ENCODE data around the gene SNX10. TPM values are rescaled to one million over a fixed set of nuclear protein-coding genes. Genes with fewer than 3 reads are reported as not detected.

SNX10 gene
- total RNA-seq, 6 experiments from 2014 or later = not detected

- no peak for DNase-seq
- Mint-ChIP-seq H3K4me1 (ENCODE audit: low read depth) (no peaks in the 10 kb centered on the region), H3K27ac (no peak overlapping the region), H3K4me3 (no peak overlapping the region), H3K27me3 (ENCODE audit: insufficient read depth) (peaks cover 8% of the 10 kb centered on the region), H3K36me3 (ENCODE audit: low read depth) (no peaks in the 10 kb centered on the region), H3K9me3 (no peaks in the 10 kb centered on the region)
- TF ChIP-seq, protein P1, sequence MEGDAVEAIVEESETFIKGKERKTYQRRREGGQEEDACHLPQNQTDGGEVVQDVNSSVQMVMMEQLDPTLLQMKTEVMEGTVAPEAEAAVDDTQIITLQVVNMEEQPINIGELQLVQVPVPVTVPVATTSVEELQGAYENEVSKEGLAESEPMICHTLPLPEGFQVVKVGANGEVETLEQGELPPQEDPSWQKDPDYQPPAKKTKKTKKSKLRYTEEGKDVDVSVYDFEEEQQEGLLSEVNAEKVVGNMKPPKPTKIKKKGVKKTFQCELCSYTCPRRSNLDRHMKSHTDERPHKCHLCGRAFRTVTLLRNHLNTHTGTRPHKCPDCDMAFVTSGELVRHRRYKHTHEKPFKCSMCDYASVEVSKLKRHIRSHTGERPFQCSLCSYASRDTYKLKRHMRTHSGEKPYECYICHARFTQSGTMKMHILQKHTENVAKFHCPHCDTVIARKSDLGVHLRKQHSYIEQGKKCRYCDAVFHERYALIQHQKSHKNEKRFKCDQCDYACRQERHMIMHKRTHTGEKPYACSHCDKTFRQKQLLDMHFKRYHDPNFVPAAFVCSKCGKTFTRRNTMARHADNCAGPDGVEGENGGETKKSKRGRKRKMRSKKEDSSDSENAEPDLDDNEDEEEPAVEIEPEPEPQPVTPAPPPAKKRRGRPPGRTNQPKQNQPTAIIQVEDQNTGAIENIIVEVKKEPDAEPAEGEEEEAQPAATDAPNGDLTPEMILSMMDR (IDR thresholded peaks at IDR 0.05) = no peak
These were observed 16.9 kb downstream of the SNX10 start for GRCh38 chr7:26308551-26308950.

DNA sequence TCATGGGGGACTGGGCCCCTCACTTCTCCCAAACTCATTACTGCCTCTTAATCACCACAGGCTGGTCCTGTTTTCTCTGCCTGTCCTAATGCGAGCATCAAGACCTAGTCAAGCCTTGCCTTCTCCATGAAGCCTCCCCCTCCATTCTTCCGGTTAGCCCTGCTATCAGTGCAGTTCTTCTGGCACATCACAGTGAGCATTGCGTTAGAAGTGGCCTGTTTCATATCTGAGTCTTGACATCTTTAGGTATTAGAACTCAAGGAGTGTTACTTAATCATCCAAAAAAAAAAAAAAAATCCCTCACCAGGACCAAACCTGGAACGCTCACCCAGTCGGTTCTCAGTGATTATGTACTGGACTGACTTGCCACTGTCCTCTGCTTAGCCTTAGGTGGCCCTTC lies 17.4 kb downstream of the SNX10 start:
- H3K9me3 Mint-ChIP-seq = no peaks in the 10 kb centered on the region
- H3K4me1 Mint-ChIP-seq (ENCODE audit: low read depth) = no peaks in the 10 kb centered on the region
- H3K27me3 Mint-ChIP-seq (ENCODE audit: insufficient read depth) = peaks cover 5% of the 10 kb centered on the region
- TF ChIP-seq, protein P1 (IDR thresholded peaks at IDR 0.05) = no peak
- H3K36me3 Mint-ChIP-seq (ENCODE audit: low read depth) = no peaks in the 10 kb centered on the region
- no peak overlapping the region for H3K4me3 Mint-ChIP-seq
- DNase-seq = no peak
- H3K27ac Mint-ChIP-seq = no peak overlapping the region

- Mint-ChIP-seq H3K4me3 (no peak overlapping the region), H3K9me3 (no peaks in the 10 kb centered on the region), H3K4me1 (ENCODE audit: low read depth) (no peaks in the 10 kb centered on the region), H3K27me3 (ENCODE audit: insufficient read depth) (peaks cover 4% of the 10 kb centered on the region), H3K27ac (no peak overlapping the region), H3K36me3 (ENCODE audit: low read depth) (no peaks in the 10 kb centered on the region)
- no peak for DNase-seq
- TF ChIP-seq, protein P1 (IDR thresholded peaks at IDR 0.05) = no peak
These were observed 20.1 kb downstream of the SNX10 start for GRCh38 chr7:26311798-26312197.

DNA sequence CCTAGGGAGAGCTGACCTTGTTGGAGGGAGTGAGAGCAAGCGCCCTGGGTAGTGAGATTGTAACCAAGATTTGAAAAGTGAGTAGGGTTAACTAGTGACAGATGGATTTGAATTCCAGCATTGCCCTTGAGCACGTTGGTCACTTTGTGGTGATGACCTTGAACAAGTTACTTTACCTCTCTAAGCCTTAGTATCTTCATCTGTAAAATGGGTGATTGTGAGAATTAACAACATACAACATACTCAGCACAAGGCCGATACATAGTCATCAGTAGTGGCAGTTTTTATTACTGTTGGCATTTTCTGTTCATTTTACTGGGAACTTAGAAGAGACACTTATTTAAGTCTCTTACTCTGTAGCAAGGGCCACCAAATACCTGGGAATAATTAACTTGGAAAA lies 25.5 kb downstream of the SNX10 start:
- DNase-seq = no peak
- Mint-ChIP-seq H3K9me3 (no peaks in the 10 kb centered on the region), H3K27me3 (ENCODE audit: insufficient read depth) (peaks cover 5% of the 10 kb centered on the region), H3K36me3 (ENCODE audit: low read depth) (no peaks in the 10 kb centered on the region), H3K4me3 (no peak overlapping the region), H3K4me1 (ENCODE audit: low read depth) (no peaks in the 10 kb centered on the region), H3K27ac (no peak overlapping the region)
- TF ChIP-seq, protein P1 (IDR thresholded peaks at IDR 0.05) = no peak

DNA sequence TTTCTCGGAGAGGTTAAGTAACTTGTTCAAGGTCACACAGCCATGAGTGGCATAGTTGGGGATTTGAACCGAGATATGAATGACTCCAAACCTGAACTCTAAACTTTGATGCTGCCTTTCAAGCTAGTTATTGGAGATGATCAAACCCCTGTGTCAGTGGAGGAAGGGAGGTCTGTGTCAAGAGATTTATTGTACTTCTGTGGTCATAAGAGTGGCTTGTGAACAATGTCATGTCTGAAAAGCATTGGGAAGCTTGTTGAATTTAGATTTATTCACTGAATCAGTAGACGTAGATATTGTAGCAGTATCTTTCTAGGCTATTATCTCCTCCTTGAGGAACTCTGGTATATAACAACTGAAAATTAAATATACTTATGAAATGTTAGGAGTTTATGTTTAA lies 27.3 kb downstream of the SNX10 start:
- Mint-ChIP-seq H3K27ac (no peak overlapping the region), H3K4me1 (ENCODE audit: low read depth) (no peaks in the 10 kb centered on the region), H3K9me3 (no peaks in the 10 kb centered on the region), H3K4me3 (no peak overlapping the region), H3K36me3 (ENCODE audit: low read depth) (no peaks in the 10 kb centered on the region), H3K27me3 (ENCODE audit: insufficient read depth) (peaks cover 5% of the 10 kb centered on the region)
- TF ChIP-seq, protein P1 (IDR thresholded peaks at IDR 0.05) = no peak
- DNase-seq = no peak

DNA sequence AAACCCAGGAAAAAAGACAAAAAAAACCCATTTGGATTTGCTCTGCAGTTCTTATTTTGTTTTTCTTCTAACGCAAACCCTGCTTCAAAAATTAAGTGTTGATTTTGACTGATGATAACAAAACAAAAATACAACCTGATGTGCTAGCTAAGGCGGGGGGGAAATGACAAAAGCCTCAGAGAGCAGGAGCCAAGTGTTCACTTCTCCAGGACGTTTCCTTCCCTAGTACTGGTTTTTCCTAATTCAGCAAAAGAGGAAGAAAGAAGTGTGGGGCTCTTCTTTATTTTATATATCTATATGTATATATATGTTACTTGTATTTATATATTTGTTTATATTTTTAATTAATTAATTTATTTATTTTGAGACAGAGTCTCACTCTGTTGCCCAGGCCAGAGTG lies 28.0 kb downstream of the SNX10 start:
- no peak for DNase-seq
- Mint-ChIP-seq H3K27ac (no peak overlapping the region), H3K9me3 (no peaks in the 10 kb centered on the region), H3K4me1 (ENCODE audit: low read depth) (no peaks in the 10 kb centered on the region), H3K27me3 (ENCODE audit: insufficient read depth) (peaks cover 3% of the 10 kb centered on the region; the same call in 1 of the 2 replicates), H3K36me3 (ENCODE audit: low read depth) (no peaks in the 10 kb centered on the region), H3K4me3 (no peak overlapping the region)
- TF ChIP-seq, protein P1 (IDR thresholded peaks at IDR 0.05) = no peak
